IPS DF 19.7 (cell line): Measurements from ENCODE around the gene TRPM7.
"Not testable (repeated sequence)": the region's sequence is repeated elsewhere in the genome, so short reads cannot be mapped to it uniquely, and the experiment has no call there.

Experiments
- DNase-seq: peaks from one replicate; pipeline ENCODE4 v3.0.0-alpha.2; 2013; ENCODE audit warnings: low read depth, low spot score

The TRPM7 gene, protein sequence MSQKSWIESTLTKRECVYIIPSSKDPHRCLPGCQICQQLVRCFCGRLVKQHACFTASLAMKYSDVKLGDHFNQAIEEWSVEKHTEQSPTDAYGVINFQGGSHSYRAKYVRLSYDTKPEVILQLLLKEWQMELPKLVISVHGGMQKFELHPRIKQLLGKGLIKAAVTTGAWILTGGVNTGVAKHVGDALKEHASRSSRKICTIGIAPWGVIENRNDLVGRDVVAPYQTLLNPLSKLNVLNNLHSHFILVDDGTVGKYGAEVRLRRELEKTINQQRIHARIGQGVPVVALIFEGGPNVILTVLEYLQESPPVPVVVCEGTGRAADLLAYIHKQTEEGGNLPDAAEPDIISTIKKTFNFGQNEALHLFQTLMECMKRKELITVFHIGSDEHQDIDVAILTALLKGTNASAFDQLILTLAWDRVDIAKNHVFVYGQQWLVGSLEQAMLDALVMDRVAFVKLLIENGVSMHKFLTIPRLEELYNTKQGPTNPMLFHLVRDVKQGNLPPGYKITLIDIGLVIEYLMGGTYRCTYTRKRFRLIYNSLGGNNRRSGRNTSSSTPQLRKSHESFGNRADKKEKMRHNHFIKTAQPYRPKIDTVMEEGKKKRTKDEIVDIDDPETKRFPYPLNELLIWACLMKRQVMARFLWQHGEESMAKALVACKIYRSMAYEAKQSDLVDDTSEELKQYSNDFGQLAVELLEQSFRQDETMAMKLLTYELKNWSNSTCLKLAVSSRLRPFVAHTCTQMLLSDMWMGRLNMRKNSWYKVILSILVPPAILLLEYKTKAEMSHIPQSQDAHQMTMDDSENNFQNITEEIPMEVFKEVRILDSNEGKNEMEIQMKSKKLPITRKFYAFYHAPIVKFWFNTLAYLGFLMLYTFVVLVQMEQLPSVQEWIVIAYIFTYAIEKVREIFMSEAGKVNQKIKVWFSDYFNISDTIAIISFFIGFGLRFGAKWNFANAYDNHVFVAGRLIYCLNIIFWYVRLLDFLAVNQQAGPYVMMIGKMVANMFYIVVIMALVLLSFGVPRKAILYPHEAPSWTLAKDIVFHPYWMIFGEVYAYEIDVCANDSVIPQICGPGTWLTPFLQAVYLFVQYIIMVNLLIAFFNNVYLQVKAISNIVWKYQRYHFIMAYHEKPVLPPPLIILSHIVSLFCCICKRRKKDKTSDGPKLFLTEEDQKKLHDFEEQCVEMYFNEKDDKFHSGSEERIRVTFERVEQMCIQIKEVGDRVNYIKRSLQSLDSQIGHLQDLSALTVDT (N-terminal part only)

DNA sequence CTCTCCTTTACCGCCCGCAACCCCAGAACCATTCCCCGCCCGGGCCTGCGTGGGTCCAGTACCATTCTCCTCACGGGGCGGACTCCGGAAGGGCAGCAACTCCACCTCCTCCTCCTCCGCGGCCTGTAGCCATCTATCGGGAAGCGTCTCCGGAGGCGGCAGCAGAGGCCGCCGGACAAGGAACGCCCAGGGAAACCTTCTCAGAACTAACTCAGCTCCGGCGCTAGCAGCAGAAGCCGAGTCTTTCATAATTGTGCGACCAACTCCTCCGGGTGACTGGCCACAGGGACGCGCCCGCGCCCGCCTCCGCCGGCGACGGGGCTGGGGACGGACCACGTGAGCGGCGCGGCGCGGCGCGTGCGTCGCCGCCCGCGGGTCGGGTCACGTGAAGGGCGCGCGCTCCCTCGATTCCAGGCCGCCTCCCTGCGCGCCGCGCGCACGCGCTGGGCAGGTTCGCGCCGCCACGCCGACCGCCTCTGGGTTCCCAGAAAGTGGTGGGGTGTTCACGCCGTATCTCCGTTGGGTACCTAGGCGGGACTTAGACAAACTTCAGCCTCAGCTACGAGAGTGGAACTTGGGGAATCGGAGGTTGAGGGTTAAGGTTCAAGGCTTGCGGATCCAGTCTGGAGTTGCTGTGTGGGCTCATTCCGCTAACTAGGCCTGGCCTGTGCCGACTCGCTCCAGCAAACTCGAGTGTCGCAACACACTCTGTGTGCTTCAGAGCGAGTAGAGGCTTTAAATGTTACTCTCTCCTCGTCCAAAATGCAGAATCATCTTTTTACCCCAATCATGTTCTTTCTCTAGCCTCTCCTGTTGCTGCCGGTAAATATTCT is at the start of gene TRPM7:
TSS of gene TRPM7 (minus strand) at position 329 of the 833 bp plus-strand sequence. CDS start at position 65, 264 bp downstream.
- peak; percentile 50 for DNase-seq

DNA sequence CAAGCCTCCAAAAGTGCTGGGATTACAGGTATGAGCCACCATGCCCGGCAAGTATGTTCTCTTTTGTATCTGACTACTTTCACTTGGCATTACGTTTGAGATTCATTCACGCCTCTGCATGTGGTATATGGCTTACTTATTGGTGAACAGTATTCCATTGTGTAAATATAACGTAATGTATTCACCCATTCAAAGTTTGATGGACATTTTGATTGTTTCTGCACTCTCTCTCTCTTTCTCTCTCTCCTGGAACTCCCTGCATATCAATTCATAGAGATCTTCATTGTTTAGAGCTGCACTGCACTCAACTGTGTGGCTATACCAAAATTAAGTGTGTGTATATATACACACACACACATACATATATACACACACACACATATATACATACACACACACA is 48.6 kb upstream of the TRPM7 start:
- DNase-seq, result no peak

DNA sequence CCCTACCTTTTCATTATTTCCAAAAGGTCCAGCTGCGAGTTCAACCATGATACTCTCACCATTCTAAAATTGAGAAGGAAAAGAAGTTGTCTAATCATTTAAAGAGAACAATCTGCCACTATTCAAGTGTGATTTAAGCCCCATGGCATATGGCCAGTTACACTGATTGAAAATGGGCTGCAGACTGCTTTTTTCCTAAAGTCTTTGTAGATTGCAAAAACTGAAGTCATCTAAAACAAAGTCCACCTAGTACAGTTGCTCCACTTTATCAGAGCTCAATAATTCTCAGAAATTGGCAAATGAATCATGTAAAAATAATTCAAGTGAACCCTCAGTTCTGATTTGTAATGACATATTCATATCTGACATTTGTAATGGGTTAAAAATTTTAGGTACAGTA is 39.7 kb upstream of the TRPM7 start:
- DNase-seq, result no peak

DNA sequence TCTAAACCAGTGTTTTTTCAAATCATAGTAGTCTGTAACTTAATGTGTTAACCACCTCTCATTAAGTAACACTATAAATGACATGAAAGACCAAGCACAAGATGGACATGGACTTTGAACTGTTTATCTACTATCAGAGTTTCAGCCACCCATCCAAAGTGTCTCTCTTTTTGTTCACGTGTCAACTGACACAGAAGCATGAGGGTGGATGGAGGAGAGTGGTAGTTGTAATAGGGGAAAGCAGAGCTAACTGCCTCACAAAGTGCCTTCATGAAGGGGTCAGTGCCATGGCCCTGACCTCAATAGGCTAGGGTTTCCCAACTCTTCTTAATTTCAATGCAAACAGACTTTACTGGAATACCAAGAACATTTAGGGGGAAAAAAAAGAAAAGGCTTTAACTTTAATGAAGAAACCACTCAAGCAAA is 32.1 kb upstream of the TRPM7 start:
- DNase-seq, result no peak

DNA sequence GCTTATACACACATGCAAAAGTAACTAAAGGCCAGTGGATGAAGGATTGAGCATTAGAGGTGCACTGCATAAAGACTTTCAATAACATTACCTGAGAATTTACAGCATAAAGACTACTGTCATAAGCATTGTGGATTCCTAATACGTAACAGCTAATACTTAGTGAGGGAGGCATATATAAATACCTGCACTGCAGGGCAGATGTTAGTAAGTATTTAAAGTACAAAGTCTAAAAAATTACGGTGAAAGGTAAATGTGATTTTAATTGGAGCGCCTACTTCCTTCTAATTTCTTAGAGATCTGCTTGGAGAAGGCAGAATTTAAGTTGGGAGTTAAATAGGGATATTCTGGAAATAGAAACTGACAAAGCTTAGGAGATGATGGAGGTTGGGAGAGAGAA is 25.4 kb upstream of the TRPM7 start:
- DNase-seq, result no peak

DNA sequence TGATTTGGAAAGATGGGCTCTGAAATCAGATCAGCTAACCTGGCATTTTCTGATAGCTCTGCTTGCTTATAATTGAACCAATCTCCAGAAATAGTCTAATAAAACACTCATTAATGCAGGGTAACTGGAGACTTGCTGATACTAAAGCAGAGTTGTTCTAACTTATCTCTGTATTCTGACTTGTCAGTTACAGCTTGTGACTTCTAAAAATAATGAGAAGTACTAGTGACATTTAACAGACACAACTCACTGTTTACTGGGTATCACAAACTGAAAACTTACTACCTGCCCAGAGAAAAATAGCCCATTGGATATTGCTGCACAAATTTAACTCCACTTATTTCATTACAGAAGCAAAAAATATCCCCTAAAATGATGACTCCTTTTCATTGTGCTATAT is 24.0 kb upstream of the TRPM7 start:
- no peak for DNase-seq

DNA sequence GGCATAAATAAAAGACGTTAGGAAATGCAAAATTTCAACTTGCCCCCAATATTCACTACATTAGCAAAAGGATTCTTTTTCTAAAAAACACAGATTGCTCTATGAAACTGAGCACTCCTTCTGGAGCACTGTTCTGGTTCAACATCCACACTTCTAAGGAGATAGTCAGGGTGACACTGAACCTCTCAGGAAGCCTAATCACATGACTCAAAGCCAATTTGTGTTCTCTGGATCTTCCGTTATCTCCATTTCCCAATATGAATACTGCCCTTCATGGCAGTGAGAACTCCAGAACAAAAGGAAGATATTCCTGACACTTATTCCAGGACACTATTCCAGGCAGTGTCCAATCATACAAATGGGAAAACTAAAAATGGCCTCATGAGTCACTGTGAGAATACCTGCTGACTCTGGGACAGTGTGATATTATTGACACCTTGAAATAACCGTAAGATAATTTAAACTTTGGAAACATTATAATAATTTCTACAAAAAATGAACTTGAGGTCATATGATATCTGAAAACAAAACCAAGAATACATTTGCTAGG is 21.4 kb upstream of the TRPM7 start:
- DNase-seq, result no peak

DNA sequence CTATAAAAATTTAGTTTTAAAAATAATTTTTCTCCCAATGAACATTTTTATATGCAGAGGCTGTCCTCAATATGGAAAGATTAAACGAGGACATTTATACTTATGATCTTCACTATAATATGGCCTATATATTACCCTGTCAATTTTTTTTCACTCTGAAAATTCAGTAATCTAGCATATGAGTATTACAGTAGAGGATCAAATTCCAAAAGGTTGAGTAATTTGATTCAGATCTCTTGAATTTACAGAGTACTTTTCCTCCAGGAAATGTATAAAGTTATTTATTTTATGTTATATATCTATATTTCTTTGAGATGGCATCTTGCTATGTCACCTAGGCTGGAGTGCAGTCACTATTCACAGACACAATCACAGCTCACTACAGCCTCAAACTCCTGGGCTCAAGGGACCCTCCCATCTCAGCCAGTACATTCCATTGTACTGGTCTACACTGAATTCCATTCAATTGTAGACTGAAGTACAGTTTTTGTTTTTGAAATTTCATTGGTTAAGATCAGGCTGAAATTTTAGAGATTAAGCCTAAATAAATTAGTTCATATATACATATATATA is 16.3 kb upstream of the TRPM7 start:
- no peak for DNase-seq

DNA sequence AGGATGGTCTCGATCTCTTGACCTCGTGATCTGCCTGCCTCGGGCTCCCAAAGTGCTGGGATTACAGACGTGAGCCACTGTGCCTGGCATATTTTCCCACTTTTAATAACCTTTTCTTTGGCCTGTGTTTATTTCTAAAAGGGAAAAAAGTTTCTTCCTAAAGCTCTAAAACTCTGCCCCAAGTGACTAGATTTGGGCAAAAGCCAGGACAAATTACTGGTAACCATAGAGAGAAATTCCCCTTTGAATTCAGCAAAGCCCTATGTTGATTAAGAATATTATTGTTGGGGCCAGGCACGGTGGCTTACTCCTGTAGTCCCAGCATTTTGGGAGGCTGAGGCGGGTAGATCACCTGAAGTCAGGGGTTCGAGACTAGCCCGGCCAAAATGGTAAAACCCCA is 11.5 kb upstream of the TRPM7 start:
- no peak for DNase-seq

DNA sequence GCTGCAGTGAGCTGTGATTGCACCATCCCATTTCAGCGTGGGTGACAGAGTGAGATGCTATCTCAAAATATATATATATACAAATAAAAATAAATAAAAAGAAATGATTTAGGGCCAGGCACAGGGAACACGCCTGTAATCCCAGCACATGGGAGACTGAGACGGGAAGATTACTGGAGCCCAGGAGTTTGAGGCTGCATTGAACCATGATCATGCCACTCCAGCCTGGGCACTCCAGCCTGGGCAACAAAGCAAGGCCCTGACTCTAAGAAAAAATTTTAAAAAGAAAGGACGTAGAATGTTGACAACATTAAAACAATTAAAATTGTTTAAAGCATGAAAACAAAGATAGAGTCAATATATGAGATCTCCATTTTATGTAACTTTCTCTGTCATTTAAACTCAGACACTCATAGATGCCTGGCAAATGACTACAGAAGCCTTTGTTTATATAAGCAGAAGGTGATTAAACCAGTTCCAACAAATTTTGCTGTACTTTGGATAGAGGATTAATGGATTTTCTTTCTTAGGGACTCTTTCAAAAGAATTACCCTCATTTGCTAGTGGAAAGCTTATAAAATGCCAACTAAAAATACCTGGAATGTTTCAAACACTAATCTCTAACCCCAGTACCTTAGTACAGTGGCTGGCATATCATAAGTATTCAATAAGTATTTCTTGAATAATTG is 10.7 kb upstream of the TRPM7 start:
- no peak for DNase-seq

DNA sequence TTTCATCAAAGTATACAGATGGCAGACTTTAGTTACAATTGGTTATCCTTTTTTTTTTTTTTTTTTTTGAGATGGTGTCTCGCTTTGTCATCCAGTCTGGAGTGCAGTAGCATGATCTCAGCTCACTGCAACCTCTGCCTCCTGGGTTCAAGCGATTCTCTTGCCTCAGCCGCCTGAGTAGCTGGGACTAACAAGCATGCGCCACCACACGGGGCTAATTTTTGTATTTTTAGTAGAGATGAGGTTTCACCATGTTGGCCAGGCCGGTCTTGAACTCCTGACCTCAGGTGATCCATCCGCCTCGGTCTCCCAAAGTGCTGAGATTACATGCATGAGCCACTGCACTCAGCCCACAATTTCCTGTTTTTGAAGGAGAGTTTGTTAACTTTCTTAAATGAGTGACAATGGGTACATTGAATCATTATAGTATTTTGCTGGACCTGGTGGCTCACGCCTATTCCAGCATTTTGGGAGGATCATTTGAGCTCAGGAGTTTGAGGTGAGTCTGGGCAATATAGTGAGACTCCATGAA is 8.1 kb upstream of the TRPM7 start:
- DNase-seq, result not testable (repeated sequence)

DNA sequence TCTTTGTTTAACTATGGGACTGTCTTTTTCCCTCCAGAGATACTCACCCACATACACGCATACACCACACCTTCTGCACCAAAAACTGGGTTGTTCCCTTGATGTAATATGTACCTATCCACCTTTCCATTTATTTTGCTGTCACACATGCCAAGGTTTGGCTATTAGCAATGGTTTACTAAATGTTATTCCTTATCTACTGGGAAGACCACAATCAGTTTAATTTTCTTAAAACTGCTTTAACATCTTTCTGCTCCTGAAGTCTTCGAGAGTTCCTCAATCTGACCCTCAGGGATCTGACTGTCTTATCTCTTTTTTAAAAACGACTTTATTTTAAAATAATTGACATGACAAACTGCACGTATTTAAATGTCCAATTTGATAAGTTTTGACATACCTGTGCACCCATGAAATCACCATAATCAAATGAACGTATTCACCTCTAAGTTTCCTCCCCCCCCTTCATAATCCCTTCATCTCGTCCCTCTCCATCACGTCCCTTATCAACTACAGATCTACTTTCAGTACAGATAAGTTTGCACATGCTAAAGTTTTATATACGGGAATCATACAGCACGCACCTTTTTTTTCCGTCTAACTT is 805 bp upstream of the TRPM7 start:
- no peak for DNase-seq

DNA sequence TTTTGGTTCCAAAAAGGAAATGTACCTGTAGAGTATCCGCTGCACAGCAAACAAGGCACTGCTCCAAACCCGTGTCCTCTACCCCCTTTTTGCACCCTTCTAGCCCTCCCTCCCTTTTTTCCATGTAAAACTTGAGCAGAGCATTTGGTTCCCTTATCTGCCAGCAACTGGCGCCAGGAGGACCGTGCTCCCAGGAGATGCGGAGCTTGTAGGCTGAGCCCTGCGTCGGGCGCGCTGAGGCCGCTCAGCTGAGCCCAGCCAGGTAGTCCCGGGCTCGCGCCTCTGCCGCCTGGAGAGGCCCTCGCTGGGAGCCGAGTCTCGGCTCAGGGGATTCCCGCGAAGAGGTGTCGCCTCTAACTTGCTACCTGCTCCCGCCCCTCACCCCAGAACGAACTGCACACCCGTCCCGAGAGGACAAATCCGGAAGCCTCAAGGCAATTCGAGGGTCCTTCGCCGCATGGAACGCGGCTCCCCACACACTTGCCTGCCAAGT is 575 bp downstream of the TRPM7 start:
- DNase-seq, result no peak

DNA sequence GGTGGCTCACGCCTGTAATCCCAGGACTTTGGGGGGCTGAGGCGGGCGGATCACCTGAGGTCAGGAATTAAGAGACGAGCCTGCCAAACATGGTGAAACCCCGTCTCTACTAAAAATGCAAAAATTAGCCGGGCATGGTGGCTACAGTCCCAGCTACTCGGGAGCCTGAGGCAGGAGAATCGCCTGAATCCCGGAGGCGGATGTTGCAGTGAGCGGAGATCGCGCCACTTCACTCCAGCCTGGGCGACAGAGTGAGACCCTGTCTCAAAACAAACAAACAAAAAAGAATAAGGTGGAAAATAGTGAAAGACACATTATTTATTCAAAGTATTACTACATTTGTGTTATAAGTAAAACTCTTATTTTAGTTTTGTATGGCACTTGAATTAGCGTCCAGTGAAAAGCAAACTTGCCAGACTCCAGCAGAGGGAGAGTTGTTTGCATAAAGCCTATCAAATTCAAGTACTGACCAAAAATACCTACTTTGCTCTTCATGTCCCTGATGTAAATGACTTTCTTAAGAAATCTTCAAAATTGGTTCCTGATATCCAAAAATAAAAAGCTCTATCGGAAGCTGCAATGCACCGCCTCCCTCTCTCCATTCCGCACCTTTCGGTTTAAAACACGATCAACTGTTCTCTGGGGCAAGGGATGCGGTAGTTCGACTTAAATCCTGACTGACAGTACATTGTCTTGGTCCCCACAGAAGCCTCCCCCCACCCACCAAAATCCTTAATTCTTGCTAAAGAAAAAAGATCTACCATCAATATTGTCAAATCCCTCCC is 1.2 kb downstream of the TRPM7 start:
- no peak for DNase-seq

DNA sequence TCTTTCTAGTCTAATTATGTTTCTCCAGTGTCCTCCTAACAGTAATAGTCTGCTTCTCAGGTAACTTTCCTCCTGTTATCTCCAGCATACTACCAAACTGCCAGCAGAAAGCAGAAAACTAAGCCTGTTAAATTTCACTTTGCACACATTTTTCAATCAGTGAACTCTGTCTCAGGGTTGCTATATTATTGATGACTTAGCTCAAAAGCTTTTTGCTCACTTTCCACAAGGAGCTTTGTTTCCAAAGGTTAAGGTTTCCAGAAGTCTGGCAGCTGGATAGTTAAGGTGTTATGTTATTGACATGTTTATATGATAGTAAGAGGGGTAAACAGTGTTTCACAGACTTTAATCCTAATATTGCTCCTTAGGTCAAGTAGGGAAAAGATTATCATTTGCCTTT is 5.1 kb downstream of the TRPM7 start:
- no peak for DNase-seq

DNA sequence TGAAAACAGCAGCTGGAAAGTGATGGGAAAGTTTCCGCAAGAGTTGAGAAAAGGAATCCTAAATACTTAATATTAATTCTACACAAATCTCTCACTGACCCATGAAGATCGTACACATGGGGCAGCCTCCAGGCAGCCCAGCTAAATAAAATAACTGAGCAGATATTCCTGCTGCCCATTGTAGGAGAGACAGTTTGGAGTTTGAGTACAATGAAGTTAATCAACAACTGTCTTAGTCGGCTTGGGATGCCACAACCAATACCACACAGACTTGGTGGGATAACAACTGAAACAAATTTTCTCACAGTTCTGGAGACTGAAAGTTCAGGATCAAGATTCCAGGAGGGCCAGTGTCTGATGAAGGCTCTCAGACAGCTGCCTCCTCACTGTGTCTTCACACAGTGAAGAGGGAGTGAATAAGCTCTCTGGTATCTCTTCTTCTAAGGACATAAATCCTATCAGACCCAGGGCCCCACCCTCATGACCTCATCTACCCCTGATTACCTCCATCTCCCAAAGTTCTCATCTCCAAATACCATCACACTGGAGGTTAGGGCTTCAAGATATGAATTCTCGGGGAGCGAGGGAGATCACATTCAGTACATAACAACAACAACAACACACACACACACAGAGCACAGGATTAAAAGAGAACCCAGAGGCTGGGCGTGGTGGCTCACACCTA is 9.7 kb downstream of the TRPM7 start:
- no peak for DNase-seq

DNA sequence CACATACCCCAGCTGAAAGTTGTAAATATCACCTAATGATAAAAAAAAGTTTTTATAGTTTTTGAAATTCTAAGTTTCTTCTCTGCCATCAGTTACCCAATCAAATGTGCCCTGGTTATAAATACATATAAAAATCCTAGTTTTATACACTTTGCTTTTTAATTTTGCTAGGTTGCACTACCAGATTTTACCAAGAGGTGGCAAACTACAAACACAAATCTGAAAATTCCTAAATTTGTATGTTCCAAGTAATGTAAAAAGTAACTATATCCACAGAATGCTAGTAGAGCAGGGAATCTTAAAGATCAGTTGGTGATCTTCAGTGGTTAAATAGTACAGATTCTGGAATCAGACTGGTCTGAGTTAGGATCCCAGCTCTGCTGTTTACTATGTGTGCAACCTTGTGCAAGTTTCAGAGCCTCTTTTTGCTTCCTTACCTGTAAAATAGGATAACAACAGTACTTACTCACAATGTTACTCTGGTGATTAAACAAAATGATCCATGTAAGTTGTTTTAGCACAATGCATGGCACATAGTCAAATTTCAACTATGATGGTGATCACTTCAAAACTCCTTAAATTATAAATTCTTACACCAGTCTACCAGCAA is 11.0 kb downstream of the TRPM7 start:
- no peak for DNase-seq
